ENCODE results near the gene KCP. TPM values are rescaled to one million over a fixed set of nuclear protein-coding genes. Genes with fewer than 3 reads are reported as not detected.

The KCP gene
- 1 to 10 TPM; 1.5 to 1.7 TPM for total RNA-seq
- 1 to 10 TPM; 5.9 to 9.8 (median 7.7) TPM for polyA plus RNA-seq (ENCODE audit: insufficient read length in 6 of 6)
- long read RNA-seq, donor 1, partial matches to known transcripts, result 167 of 167 reads
- long read RNA-seq, donor 1, other reads (novel, unspliced or antisense), result 0 of 167 reads
- long read RNA-seq, donor 2, result 0 reads
- long read RNA-seq, donor 3, partial matches to known transcripts, result 0 of 1 reads
- long read RNA-seq, donor 3, other reads (novel, unspliced or antisense), result 0 of 1 reads
- long read RNA-seq, donor 4, result 0 reads
- long read RNA-seq, donor 5, result 0 reads
- long read RNA-seq, donor 6, result 0 reads
- long read RNA-seq, donor 7, result 0 reads
- long read RNA-seq, donor 8, result 0 reads
- long read RNA-seq, donor 9, result 0 reads
- long read RNA-seq, donor 10, result 0 reads
- long read RNA-seq, donor 11, result 0 reads
- long read RNA-seq, donor 12, result 0 reads

- intact Hi-C loops (cut with DNase I), result no loop called here
- Histone ChIP-seq H3K36me3 (no peaks in the 10 kb centered on the region), H3K27ac (no peak within 1 kb of the TSS), H3K9me3 (no peaks in the 10 kb centered on the region), H3K4me3 (peak within 1 kb of the TSS in 1 of 2 donors; percentile 13), H3K4me1 (peaks cover 6 to 17% of the 10 kb centered on the region in 2 donors), H3K27me3 (peaks cover 35 to 89% of the 10 kb centered on the region in 2 donors)
- peak; percentile 12 for ATAC-seq
- TF ChIP-seq CTCF (IDR thresholded peaks at IDR 0.05), result no peak
- DNase-seq, result no peak
Measured at GRCh38 chr7:128910569-128910945, at the start of gene KCP. Gene KCP (minus strand): TSS chr7:128910709. CDS start chr7:128910676, 33 bp downstream.

GRCh38 chr7:128959296-128959695 is 48.8 kb upstream of the KCP start:
- intact Hi-C loops (cut with DNase I), result no loop called here
- peak; percentile 13 for ATAC-seq
- TF ChIP-seq CTCF (IDR thresholded peaks at IDR 0.05), result no peak
- Histone ChIP-seq H3K36me3 (peaks cover 0 to 89% of the 10 kb centered on the region in 2 donors), H3K4me3 (no peak overlapping the region), H3K27me3 (no peaks in the 10 kb centered on the region), H3K9me3 (no peaks in the 10 kb centered on the region), H3K27ac (no peak overlapping the region), H3K4me1 (peaks cover 5 to 9% of the 10 kb centered on the region in 2 donors)
- no peak for DNase-seq

- H3K27ac ChIP-seq, result no peak overlapping the region
- H3K36me3 ChIP-seq, result peaks cover 0 to 92% of the 10 kb centered on the region in 2 donors
- no peaks in the 10 kb centered on the region for H3K4me1 ChIP-seq
- intact Hi-C loops (cut with DNase I), result no loop called here
- H3K27me3 ChIP-seq, result no peaks in the 10 kb centered on the region
- no peak for ATAC-seq
- H3K9me3 ChIP-seq, result no peaks in the 10 kb centered on the region
- DNase-seq, result no peak
- H3K4me3 ChIP-seq, result no peak overlapping the region
- no peak for TF ChIP-seq CTCF (IDR thresholded peaks at IDR 0.05)
Measured at GRCh38 chr7:128955981-128956380, 45.5 kb upstream of the KCP start.

GRCh38 chr7:128954830-128955802 is 44.6 kb upstream of the KCP start:
- DNase-seq, result no peak
- intact Hi-C loops (cut with DNase I), result no loop called here
- no peak for TF ChIP-seq CTCF (IDR thresholded peaks at IDR 0.05)
- no peaks in the 10 kb centered on the region for H3K9me3 ChIP-seq
- no peak for ATAC-seq
- no peaks in the 10 kb centered on the region for H3K4me1 ChIP-seq
- peaks cover 0 to 96% of the 10 kb centered on the region in 2 donors for H3K36me3 ChIP-seq
- no peak overlapping the region for H3K4me3 ChIP-seq
- H3K27ac ChIP-seq, result no peak overlapping the region
- H3K27me3 ChIP-seq, result no peaks in the 10 kb centered on the region

GRCh38 chr7:128954150-128954549 is 43.6 kb upstream of the KCP start:
- ATAC-seq (no peak), DNase-seq (no peak)
- Histone ChIP-seq H3K36me3 (peaks cover 0 to 95% of the 10 kb centered on the region in 2 donors), H3K27ac (no peak overlapping the region), H3K27me3 (no peaks in the 10 kb centered on the region), H3K4me1 (peaks cover 0 to 3% of the 10 kb centered on the region in 2 donors), H3K4me3 (no peak overlapping the region), H3K9me3 (no peaks in the 10 kb centered on the region)
- intact Hi-C loops (cut with DNase I), result no loop called here
- TF ChIP-seq CTCF (IDR thresholded peaks at IDR 0.05), result no peak
